ENCODE data around the gene ASNSD1. TPM values are rescaled to one million over a fixed set of nuclear protein-coding genes. Genes with fewer than 3 reads are reported as not detected.

Gene ASNSD1
- total RNA-seq, 1 donor from 2014 or later = 38.2 TPM

GRCh38 chr2:189628817-189629530, 32.3 kb upstream of the ASNSD1 start:
- Mint-ChIP-seq H3K4me1 (ENCODE audit: low read depth) (peaks cover 6% of the 10 kb centered on the region), H3K4me3 (ENCODE audit: low read depth) (no peak overlapping the region), H3K27me3 (no peaks in the 10 kb centered on the region), H3K9me3 (ENCODE audit: low read depth) (no peaks in the 10 kb centered on the region), H3K36me3 (ENCODE audit: insufficient read depth) (no peaks in the 10 kb centered on the region), H3K27ac (no peak overlapping the region)
- no peak for DNase-seq (ENCODE audit: low spot score, unreplicated experiment)
- no peak for TF ChIP-seq CTCF (IDR thresholded peaks at IDR 0.05; ENCODE audit: unreplicated experiment)

- TF ChIP-seq CTCF (IDR thresholded peaks at IDR 0.05; ENCODE audit: unreplicated experiment) = no peak
- no peak overlapping the region for H3K27ac Mint-ChIP-seq
- H3K4me1 Mint-ChIP-seq (ENCODE audit: low read depth) = peaks cover 1% of the 10 kb centered on the region
- H3K4me3 Mint-ChIP-seq (ENCODE audit: low read depth) = no peak overlapping the region
- H3K36me3 Mint-ChIP-seq (ENCODE audit: insufficient read depth) = no peaks in the 10 kb centered on the region
- no peak for DNase-seq (ENCODE audit: low spot score, unreplicated experiment)
- H3K27me3 Mint-ChIP-seq = no peaks in the 10 kb centered on the region
- no peaks in the 10 kb centered on the region for H3K9me3 Mint-ChIP-seq (ENCODE audit: low read depth)
Measured at GRCh38 chr2:189629531-189630453, 31.5 kb upstream of the ASNSD1 start.

GRCh38 chr2:189631849-189632248, 29.4 kb upstream of the ASNSD1 start:
- DNase-seq (ENCODE audit: low spot score, unreplicated experiment) = no peak
- H3K4me1 Mint-ChIP-seq (ENCODE audit: low read depth) = no peaks in the 10 kb centered on the region
- no peak for TF ChIP-seq CTCF (IDR thresholded peaks at IDR 0.05; ENCODE audit: unreplicated experiment)
- H3K4me3 Mint-ChIP-seq (ENCODE audit: low read depth) = no peak overlapping the region
- H3K27ac Mint-ChIP-seq = no peak overlapping the region
- H3K9me3 Mint-ChIP-seq (ENCODE audit: low read depth) = no peaks in the 10 kb centered on the region
- no peaks in the 10 kb centered on the region for H3K36me3 Mint-ChIP-seq (ENCODE audit: insufficient read depth)
- H3K27me3 Mint-ChIP-seq = no peaks in the 10 kb centered on the region

DNA sequence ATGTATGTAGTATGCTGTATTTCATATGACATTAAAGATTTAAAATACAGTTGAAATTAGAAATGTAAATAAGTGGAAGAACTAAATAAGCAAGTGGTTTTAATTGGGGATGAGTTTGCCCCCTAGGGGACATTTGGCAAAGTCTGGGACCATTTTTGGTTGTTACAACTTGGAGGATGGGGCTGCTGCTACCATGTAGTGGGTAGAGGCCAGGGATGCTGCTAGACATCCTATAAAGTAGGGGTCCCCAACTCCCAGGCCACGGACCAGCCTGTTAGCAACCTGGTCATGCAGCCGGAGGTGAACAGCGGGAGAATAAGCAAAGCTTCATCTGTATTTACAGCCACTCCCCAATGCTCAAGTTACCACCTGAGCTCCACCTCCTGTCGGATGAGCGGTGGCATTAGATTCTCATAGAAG, 27.9 kb upstream of the ASNSD1 start:
- Mint-ChIP-seq H3K27me3 (no peaks in the 10 kb centered on the region), H3K9me3 (ENCODE audit: low read depth) (no peaks in the 10 kb centered on the region), H3K27ac (no peak overlapping the region), H3K4me1 (ENCODE audit: low read depth) (no peaks in the 10 kb centered on the region), H3K36me3 (ENCODE audit: insufficient read depth) (no peaks in the 10 kb centered on the region), H3K4me3 (ENCODE audit: low read depth) (no peak overlapping the region)
- peak; percentile 39 for TF ChIP-seq CTCF (IDR thresholded peaks at IDR 0.05; ENCODE audit: unreplicated experiment)
- no peak for DNase-seq (ENCODE audit: low spot score, unreplicated experiment)

- TF ChIP-seq CTCF (IDR thresholded peaks at IDR 0.05; ENCODE audit: unreplicated experiment) = no peak
- DNase-seq (ENCODE audit: low spot score, unreplicated experiment) = no peak
- no peaks in the 10 kb centered on the region for H3K36me3 Mint-ChIP-seq (ENCODE audit: insufficient read depth)
- no peak overlapping the region for H3K4me3 Mint-ChIP-seq (ENCODE audit: low read depth)
- H3K27me3 Mint-ChIP-seq = no peaks in the 10 kb centered on the region
- H3K9me3 Mint-ChIP-seq (ENCODE audit: low read depth) = no peaks in the 10 kb centered on the region
- H3K27ac Mint-ChIP-seq = no peak overlapping the region
- peaks cover 5% of the 10 kb centered on the region for H3K4me1 Mint-ChIP-seq (ENCODE audit: low read depth)
Measured at GRCh38 chr2:189635353-189635752, 25.9 kb upstream of the ASNSD1 start.

Measured in progenitor cell of endocrine pancreas (in vitro differentiated cells).